PC-9 (cell line): Measurements from ENCODE around the gene IP6K1.

Experiments used
- EZH2 ChIP-seq: fragments of 200-600 bp; sonication (generic); IDR thresholded peaks from 2 replicates; pipeline ENCODE4 v1.8.0; 2017; ENCODE audit warnings: antibody characterized with exemption, low read depth
- TF ChIP-seq, protein P1 (sequence below): fragments of 200-600 bp; sonication (generic); conservative IDR thresholded peaks from 2 replicates; pipeline ENCODE4 v1.6.1; 2017; ENCODE audit warnings: mixed run types, antibody characterized with exemption, mild to moderate bottlenecking, moderate library complexity

- TF ChIP-seq, protein P1, sequence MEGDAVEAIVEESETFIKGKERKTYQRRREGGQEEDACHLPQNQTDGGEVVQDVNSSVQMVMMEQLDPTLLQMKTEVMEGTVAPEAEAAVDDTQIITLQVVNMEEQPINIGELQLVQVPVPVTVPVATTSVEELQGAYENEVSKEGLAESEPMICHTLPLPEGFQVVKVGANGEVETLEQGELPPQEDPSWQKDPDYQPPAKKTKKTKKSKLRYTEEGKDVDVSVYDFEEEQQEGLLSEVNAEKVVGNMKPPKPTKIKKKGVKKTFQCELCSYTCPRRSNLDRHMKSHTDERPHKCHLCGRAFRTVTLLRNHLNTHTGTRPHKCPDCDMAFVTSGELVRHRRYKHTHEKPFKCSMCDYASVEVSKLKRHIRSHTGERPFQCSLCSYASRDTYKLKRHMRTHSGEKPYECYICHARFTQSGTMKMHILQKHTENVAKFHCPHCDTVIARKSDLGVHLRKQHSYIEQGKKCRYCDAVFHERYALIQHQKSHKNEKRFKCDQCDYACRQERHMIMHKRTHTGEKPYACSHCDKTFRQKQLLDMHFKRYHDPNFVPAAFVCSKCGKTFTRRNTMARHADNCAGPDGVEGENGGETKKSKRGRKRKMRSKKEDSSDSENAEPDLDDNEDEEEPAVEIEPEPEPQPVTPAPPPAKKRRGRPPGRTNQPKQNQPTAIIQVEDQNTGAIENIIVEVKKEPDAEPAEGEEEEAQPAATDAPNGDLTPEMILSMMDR: no peak
- TF ChIP-seq EZH2: no peak
These were observed 72.8 kb downstream of the IP6K1 start for GRCh38 chr3:49713336-49714105.
